K562 (cell line): ENCODE measurements around the gene PHC3. TPM values are rescaled to one million over a fixed set of nuclear protein-coding genes. Genes with fewer than 3 reads are reported as not detected.

Source experiments
- ETS2 ChIP-seq: IDR thresholded peaks from 2 replicates; pipeline ENCODE4 v1.6.1; 2016; ENCODE audit warnings: borderline replicate concordance, missing genetic modification characterization, mild to moderate bottlenecking, moderate library complexity, missing compliant biosample characterization; ENCODE audit not compliant: poor library complexity, severe bottlenecking
- GABPB2 ChIP-seq: fragments of 250-450 bp; sonication (Bioruptor Pico); conservative IDR thresholded peaks from 2 replicates; pipeline ENCODE4 v1.5.1; 2021; ENCODE audit warnings: mild to moderate bottlenecking
- HCFC1 ChIP-seq: IDR thresholded peaks from 2 replicates; pipeline ENCODE4 v1.6.1; 2012; ENCODE audit warnings: low read depth, low read length, improper control_type of control experiment
- HNRNPH1 ChIP-seq: fragments of 200-400 bp; formaldehyde crosslinking; optimal IDR thresholded peaks from 2 replicates; pipeline ENCODE3; 2017; ENCODE audit warnings: low read depth, mild to moderate bottlenecking, low read length, moderate library complexity
- MAFG ChIP-seq: fragments of 450-650 bp; conservative IDR thresholded peaks from 2 replicates; pipeline ENCODE4 v1.6.1; 2016; ENCODE audit warnings: missing genetic modification characterization, missing compliant biosample characterization
- MXI1 ChIP-seq: IDR thresholded peaks from 2 replicates; pipeline ENCODE4 v1.6.1; 2011; ENCODE audit warnings: low read depth, mild to moderate bottlenecking, improper control_type of control experiment, low read length
- polyA plus RNA-seq, 8 experiments: library from polyadenylated mRNA; depleted of rRNA in 4 of 8; stranded (reverse) in 5 of 8; unstranded in 3 of 8; fragments of >200 nt; fragmentation: Nextera tagmentation in 2 of 8; fragmentation: Illumina TruSeq in 1 of 8; extraction: Ambion mirVana in 2 of 8; extraction: Trizol in 1 of 8; gene quantifications; 2 replicates each; pipeline versions ENCODE4 v1.2.1 to v1.2.3, GENCODE V29; 2011 to 2014; ENCODE audit warnings: inconsistent platforms in 1 of 8, missing spikeins in 1 of 8
- total RNA-seq, 7 experiments: library from RNA; depleted of rRNA in 6 of 7; stranded (reverse); fragments of >200 nt in 6 of 7; fragmentation: Illumina TruSeq in 2 of 7; extraction: Trizol in 2 of 7; gene quantifications; 2 replicates each; pipeline versions ENCODE4 v1.2.1 to v1.2.3, GENCODE V29; 2011 to 2021; ENCODE audit warnings: low replicate concordance in 1 of 7
- TF ChIP-seq, protein P1 (sequence below): fragments of 450-650 bp; IDR thresholded peaks from 2 replicates; pipeline ENCODE4 v1.6.1; 2016; ENCODE audit warnings: mild to moderate bottlenecking, moderate library complexity
- TF ChIP-seq, protein P2 (sequence below), 2 experiments: fragments of 450-650 bp in 1 of 2; sonication (generic) in 1 of 2; formaldehyde crosslinking in 1 of 2; IDR thresholded peaks in 1 of 2; conservative IDR thresholded peaks in 1 of 2; 2 replicates each; pipeline versions ENCODE4 v1.6.1 to v1.8.1; 2016 to 2023; ENCODE audit warnings: mild to moderate bottlenecking in 2 of 2, moderate library complexity in 2 of 2, inconsistent platforms in 1 of 2, missing genetic modification reagents in 1 of 2

Gene PHC3
- total and polyA plus RNA-seq, 9 of the 15 experiments (the other 6 are each of a cell fraction or from before 2014, with no cell fraction given), result 3.1 to 21.6 (median 10.5) TPM

DNA sequence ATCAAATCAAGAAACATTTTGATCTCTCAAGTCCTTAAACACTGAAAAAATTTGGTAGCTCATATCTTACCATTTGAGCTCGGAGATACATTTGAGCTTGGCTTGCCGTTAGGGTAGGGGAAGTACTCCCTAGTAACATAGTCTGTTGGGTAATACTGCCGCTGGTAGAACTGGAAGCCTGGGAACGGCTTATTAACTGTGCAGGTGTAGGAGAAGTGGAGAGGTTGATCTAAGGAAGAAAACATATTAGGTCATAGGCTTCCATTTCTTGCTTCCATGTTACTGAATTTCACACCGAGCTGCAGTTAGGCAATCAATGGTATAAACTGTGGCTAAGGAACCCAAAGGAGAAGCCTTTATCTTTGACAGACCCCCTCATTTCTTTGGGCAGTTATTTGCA, 32.5 kb downstream of the PHC3 start (continued):
- TF ChIP-seq, protein P1, sequence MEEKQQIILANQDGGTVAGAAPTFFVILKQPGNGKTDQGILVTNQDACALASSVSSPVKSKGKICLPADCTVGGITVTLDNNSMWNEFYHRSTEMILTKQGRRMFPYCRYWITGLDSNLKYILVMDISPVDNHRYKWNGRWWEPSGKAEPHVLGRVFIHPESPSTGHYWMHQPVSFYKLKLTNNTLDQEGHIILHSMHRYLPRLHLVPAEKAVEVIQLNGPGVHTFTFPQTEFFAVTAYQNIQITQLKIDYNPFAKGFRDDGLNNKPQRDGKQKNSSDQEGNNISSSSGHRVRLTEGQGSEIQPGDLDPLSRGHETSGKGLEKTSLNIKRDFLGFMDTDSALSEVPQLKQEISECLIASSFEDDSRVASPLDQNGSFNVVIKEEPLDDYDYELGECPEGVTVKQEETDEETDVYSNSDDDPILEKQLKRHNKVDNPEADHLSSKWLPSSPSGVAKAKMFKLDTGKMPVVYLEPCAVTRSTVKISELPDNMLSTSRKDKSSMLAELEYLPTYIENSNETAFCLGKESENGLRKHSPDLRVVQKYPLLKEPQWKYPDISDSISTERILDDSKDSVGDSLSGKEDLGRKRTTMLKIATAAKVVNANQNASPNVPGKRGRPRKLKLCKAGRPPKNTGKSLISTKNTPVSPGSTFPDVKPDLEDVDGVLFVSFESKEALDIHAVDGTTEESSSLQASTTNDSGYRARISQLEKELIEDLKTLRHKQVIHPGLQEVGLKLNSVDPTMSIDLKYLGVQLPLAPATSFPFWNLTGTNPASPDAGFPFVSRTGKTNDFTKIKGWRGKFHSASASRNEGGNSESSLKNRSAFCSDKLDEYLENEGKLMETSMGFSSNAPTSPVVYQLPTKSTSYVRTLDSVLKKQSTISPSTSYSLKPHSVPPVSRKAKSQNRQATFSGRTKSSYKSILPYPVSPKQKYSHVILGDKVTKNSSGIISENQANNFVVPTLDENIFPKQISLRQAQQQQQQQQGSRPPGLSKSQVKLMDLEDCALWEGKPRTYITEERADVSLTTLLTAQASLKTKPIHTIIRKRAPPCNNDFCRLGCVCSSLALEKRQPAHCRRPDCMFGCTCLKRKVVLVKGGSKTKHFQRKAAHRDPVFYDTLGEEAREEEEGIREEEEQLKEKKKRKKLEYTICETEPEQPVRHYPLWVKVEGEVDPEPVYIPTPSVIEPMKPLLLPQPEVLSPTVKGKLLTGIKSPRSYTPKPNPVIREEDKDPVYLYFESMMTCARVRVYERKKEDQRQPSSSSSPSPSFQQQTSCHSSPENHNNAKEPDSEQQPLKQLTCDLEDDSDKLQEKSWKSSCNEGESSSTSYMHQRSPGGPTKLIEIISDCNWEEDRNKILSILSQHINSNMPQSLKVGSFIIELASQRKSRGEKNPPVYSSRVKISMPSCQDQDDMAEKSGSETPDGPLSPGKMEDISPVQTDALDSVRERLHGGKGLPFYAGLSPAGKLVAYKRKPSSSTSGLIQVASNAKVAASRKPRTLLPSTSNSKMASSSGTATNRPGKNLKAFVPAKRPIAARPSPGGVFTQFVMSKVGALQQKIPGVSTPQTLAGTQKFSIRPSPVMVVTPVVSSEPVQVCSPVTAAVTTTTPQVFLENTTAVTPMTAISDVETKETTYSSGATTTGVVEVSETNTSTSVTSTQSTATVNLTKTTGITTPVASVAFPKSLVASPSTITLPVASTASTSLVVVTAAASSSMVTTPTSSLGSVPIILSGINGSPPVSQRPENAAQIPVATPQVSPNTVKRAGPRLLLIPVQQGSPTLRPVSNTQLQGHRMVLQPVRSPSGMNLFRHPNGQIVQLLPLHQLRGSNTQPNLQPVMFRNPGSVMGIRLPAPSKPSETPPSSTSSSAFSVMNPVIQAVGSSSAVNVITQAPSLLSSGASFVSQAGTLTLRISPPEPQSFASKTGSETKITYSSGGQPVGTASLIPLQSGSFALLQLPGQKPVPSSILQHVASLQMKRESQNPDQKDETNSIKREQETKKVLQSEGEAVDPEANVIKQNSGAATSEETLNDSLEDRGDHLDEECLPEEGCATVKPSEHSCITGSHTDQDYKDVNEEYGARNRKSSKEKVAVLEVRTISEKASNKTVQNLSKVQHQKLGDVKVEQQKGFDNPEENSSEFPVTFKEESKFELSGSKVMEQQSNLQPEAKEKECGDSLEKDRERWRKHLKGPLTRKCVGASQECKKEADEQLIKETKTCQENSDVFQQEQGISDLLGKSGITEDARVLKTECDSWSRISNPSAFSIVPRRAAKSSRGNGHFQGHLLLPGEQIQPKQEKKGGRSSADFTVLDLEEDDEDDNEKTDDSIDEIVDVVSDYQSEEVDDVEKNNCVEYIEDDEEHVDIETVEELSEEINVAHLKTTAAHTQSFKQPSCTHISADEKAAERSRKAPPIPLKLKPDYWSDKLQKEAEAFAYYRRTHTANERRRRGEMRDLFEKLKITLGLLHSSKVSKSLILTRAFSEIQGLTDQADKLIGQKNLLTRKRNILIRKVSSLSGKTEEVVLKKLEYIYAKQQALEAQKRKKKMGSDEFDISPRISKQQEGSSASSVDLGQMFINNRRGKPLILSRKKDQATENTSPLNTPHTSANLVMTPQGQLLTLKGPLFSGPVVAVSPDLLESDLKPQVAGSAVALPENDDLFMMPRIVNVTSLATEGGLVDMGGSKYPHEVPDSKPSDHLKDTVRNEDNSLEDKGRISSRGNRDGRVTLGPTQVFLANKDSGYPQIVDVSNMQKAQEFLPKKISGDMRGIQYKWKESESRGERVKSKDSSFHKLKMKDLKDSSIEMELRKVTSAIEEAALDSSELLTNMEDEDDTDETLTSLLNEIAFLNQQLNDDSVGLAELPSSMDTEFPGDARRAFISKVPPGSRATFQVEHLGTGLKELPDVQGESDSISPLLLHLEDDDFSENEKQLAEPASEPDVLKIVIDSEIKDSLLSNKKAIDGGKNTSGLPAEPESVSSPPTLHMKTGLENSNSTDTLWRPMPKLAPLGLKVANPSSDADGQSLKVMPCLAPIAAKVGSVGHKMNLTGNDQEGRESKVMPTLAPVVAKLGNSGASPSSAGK, result no peak
- TF ChIP-seq HNRNPH1 (no peak), MXI1 (no peak), GABPB2 (CRISPR knock-in tag) (no peak), ETS2 (tag) (no peak), HCFC1 (no peak), MAFG (tag) (no peak)
- TF ChIP-seq, protein P2, sequence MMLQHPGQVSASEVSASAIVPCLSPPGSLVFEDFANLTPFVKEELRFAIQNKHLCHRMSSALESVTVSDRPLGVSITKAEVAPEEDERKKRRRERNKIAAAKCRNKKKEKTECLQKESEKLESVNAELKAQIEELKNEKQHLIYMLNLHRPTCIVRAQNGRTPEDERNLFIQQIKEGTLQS (IDR thresholded peaks at IDR 0.05), result no peak
- TF ChIP-seq, protein P2 (CRISPR knock-in tag; conservative IDR thresholded peaks at IDR 0.05), result no peak
